ENCODE data around the gene CBX3.
A peak's percentile ranks its signal among the peaks of the same experiment; 100 is the strongest.
"Not testable (repeated sequence)": the region's sequence is repeated elsewhere in the genome, so short reads cannot be mapped to it uniquely, and the experiment has no call there.

The CBX3 gene
- total RNA-seq: 273 to 282 reads per million in 2 donors

GRCh38 chr7:26201247-26202018 lies at the start of gene CBX3:
CBX3 (plus strand) TSS chr7:26201745; CDS start chr7:26202999, 1,254 bp downstream.
- DNase-seq: peak; percentile 79

DNA sequence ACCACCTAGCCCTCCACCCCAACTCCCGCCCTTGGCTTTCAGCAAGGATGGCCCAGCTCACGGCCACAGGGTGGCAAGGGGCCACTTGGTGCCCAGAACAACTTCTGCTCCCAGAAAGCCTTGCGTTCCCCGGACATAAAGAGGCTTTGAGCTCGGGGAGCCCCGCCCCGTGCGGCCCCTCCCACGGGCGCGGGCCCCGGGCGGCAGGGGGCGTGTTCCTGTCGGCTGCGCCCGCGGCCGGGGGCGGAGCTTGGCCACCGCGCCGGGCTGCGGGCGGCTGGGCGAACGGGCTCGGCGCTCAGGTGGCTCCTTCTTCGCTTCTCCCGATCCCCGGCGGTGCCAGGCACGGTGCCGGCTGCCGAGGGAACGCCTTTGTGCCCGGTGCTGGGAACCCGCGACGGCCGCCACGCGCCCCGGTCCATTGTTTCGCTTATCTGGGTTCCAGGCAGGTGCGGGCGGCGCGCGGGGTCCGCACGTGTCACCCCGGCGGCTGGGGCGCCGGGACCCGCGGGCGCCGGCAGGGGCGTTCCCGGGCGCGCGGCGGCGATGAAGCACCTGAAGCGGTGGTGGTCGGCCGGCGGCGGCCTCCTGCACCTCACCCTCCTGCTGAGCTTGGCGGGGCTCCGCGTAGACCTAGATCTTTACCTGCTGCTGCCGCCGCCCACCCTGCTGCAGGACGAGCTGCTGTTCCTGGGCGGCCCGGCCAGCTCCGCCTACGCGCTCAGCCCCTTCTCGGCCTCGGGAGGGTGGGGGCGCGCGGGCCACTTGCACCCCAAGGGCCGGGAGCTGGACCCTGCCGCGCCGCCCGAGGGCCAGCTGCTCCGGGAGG lies 49.4 kb upstream of the CBX3 start, which contains the start of gene NFE2L3:
TSS of gene NFE2L3 (plus strand) at position 246 of the 829 bp plus-strand sequence. CDS start at position 547, 301 bp downstream.
- peak; percentile 63 for DNase-seq

DNA sequence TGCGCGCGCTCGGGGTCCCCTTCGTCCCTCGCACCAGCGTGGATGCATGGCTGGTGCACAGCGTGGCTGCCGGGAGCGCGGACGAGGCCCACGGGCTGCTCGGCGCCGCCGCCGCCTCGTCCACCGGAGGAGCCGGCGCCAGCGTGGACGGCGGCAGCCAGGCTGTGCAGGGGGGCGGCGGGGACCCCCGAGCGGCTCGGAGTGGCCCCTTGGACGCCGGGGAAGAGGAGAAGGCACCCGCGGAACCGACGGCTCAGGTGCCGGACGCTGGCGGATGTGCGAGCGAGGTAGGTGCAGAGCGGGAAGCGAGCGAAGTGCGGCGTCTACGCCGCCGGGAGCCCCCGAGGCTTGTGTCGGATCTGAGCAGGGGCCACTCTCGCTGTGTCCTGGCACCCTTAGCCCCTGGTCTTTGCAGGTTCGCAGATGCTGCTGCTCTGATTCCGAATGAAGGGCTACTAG lies 48.7 kb upstream of the CBX3 start:
- DNase-seq: not testable (repeated sequence)

DNA sequence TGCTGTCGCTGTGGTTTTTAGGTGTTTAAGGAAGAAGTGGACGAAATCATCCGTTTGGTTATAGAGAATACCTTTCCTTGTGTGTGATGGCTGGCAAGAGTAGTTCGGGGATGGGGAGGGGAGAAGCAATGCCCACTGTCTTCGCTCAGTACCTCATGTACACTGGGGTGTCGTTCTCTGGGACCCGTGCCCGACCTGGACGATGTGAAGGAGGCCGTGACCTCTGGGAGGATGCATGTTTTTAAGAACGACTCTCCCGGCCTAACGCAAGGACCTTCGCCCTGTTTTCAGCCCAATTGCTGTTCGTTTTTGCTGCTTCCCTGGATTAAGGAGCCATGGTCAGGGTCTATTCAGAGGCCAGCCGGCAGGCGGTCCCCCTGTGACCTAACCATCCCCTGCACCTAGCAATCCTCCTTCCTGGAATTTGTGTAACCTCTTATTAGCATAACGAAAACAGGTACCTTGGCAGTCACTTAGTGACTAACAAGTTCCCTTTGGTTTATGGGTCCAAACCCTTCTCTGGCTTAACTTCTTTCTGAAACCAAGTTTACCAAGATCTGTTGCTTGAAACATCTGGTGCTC lies 48.2 kb upstream of the CBX3 start:
- DNase-seq: no peak

DNA sequence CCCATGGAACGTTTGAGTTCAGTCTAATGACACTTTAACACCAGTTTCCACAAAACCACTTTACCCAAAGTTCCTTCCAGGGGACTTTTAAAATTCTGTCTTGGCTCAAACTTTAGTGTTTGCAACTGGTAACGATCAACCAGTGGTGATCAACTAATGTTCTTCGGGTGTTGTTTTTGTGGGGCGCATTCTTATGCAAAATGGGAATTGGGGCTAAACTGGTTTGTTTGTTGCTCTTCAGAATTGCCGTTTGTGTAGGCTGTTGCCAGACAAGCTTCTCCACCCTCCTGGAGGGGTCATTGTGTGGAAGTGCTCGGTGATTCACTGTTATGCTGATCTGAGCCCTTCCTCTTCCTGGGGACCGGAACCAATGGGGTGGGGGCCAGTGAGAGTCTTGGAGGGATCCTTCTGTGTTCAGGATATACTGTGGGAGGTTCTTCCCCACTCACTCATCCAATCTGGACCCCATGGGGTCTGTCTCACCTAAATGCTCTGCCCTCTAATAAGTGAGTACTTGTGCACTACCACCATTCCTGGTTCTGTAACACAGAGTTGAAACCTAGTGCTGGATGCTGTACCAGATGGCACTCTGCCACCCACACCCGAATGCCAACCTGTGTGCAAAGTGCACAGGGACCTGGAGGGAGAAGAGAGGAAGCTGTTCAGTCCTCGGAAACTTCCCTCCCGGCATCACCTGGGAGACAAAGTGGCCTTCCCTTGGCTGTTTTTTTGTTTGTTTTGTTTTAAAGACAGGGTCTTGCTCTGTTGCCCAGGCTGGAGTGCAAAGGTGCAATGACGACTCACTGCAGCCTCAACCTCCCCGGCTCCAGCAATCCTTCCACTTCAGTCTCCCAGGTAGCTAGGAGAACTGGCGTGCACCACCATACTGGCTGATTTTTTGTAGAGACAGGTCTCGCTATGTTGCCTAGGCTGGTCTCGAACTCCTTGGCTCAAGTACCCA lies 47.4 kb upstream of the CBX3 start:
- no peak for DNase-seq

- DNase-seq: no peak
These were observed 45.8 kb upstream of the CBX3 start for GRCh38 chr7:26155531-26156375.

DNA sequence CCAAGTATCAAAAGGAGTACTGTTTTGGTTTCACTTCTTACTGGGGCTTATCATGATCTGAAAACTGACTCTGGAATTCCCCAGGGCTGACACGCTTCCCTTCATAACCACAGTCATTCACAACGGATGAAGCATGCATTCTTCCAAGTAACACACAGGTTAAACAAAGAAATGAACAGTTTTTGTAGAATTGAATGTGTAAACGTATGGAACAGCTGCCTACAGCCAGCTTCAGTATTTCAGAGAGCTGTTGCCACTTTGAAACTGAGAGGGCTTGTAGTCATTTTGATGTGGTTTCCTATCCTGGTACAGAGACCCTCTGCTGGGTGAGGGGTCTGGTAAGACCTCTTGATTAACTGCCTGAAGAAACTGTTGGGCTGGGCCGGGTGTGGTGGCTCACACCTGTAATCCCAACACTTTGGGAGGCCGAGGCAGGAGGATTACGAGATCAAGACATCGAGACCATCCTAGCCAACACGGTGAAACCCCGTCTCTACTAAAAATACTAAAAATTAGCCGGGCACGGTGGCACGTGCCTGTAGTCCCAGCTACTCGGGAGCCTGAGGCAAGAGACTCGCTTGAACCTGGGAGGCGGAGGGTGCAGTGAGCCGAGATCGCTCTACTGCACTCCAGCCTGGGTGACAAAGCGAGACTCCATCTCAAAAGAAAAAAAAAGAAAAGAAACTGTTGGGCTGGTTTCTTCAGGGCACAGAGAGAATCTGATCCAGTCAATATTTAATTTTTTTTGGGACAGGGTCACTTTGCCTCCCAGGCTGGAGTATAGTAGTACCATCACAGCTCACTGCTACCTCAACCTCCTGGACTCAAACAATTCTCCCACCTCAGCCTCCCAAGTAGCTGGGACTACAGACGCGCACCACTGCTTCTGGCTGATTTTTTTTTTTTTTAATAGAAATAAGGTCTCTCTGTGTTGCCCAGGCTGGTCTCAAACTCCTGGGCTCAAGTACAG lies 44.8 kb upstream of the CBX3 start:
- no peak for DNase-seq

GRCh38 chr7:26157520-26158105 lies 43.9 kb upstream of the CBX3 start:
- no peak for DNase-seq

GRCh38 chr7:26159243-26159642 lies 42.3 kb upstream of the CBX3 start:
- no peak for DNase-seq

GRCh38 chr7:26160896-26161295 lies 40.6 kb upstream of the CBX3 start:
- no peak for DNase-seq

DNA sequence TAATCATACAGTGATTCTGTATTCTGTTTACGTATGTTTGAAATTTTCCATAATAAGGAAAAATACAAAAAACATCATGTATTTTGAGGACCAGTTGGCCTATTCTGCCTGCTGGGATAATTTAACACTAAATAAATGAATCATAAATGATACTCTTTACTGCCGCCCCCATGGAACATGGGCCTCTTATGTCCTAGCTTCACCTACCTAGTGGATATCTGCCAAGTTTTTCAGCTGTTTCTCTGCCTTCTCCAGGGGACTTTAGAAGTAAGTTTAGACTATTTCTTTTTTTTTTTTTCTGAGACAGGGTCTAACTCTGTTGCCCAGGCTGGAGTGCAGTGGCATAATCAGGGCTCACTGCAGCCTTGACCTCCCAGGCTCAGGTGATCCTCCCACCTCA lies 39.1 kb upstream of the CBX3 start:
- no peak for DNase-seq

- not testable (repeated sequence) for DNase-seq
These were observed 37.7 kb upstream of the CBX3 start for GRCh38 chr7:26163804-26164203.

GRCh38 chr7:26165950-26166683 lies 35.4 kb upstream of the CBX3 start:
- DNase-seq: no peak

GRCh38 chr7:26166684-26167266 lies 34.8 kb upstream of the CBX3 start:
- no peak for DNase-seq

DNA sequence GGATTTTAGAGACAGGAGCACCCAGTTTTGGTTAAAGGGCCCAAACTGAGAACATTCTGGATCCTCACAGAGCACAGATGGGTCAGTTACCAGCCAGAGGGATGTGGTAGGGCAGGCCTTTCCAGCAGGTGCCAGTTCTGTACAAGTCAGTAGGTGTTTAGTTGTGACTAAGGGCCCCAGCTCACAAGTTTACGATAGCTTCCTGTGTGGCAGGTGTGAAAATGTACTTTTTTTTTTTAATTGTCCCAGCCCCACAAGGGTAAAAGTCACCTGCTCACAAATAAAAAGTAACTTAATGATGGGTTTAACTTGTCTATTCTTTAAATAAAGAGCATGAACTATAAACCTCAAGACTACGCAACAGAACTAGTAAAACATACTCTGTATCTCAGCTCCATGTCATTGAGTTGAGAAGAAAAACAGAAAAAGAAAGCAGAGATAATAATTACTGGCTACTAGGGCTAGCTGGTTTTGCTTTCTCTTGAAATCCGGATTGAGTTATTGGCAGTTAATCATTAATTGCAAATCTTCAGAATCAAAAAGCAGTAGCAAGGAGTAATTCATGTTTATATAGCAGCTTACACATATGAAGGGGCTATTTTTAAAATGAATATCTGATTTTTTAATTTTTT lies 34.1 kb upstream of the CBX3 start:
- DNase-seq: no peak

DNA sequence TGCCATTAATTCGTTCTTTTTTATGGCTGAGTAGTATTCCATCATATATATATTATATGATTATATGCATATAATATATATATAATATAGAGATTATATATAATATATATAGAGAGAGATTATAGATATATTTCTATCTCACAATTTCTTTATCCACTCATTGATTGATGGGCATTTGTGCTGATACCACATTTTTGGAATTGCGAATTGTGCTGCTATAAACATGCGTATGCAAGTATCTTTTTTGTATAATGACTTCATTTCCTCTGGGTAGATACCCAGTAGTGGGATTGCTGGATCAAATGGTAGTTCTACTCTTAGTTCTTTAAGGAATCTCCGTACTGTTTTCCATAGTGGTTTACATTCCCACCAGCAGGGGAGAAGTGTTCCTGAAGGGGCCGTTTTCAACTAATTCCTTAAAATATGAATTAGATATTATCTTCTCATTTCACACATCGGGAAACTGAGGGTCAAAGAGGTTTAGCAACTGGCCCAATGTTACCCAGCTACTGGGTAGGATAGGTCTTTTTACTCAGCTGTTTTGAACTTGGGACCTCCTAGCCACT lies 33.0 kb upstream of the CBX3 start:
- DNase-seq: no peak

DNA sequence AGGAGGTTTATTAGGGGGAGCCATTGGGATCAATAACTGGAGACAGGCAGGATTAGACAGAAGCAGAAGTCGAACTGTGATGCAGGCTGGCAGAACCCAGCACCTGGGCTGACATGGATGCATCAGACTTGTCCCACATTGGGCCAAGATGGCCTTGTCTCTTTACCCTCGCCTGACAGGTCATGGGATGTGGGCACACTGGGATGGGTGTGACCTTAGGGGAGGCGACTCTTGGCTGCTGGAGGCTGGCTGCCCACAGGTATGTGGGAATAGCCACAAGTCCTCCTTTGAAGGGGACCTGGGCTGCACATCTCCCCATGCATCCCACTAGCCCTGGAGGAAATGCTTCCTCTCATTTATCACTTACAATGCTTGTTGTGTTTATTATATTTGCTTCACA lies 32.3 kb upstream of the CBX3 start:
- no peak for DNase-seq

- DNase-seq: no peak
These were observed 30.9 kb upstream of the CBX3 start for GRCh38 chr7:26170663-26171062.

Data from activated gamma-delta T cell (primary cell).